IMR-90 (cell line): Measurements from ENCODE around the gene LRRC42. TPM values are rescaled to one million over a fixed set of nuclear protein-coding genes. Genes with fewer than 3 reads are reported as not detected.

ENCODE experiments used
- ATAC-seq: fragments of 200-7000 bp; cut with Tn5 transposase; 2 replicates; pipeline ENCODE4 v1.9.1; 2020; ENCODE audit warnings: low read depth, mild to moderate bottlenecking, moderate library complexity
- BruUV-seq: library from RNA; stranded (reverse); fragments of 400-500 nt; replicated peaks from 2 replicates; lab custom pipeline; 2021; lab: Mats Ljungman, UMichigan
- CTCF ChIA-PET: fragments of 300-600 bp; formaldehyde crosslinking; extraction: SDS; loops from one replicate; lab custom pipeline; 2021; ENCODE audit warnings: antibody characterized with exemption; lab: Yijun Ruan, JAX
- POLR2A ChIA-PET: fragments of 300-600 bp; sonication (Branson Sonifier 250); formaldehyde crosslinking; loops from one replicate; lab custom pipeline; 2022; ENCODE audit warnings: antibody characterized with exemption; ENCODE audit not compliant: unreplicated experiment; lab: Charles Lee
- DNase-seq: peaks from one replicate; pipeline ENCODE4 v3.0.0; 2013
- H2AFZ ChIP-seq: replicated peaks from 2 replicates; pipeline ENCODE3; 2013; ENCODE audit warnings: low read length, mild to moderate bottlenecking; ENCODE audit not compliant: poor library complexity
- H2AK5ac ChIP-seq: 2 replicates; pipeline ENCODE4 v1.6.1; 2013; ENCODE audit warnings: low read depth, low read length, inconsistent platforms
- H2AK9ac ChIP-seq: replicated peaks from 2 replicates; pipeline ENCODE3; 2013; ENCODE audit warnings: mild to moderate bottlenecking, low read depth, low read length, moderate library complexity; ENCODE audit not compliant: poor library complexity
- H2BK120ac ChIP-seq: 2 replicates; pipeline ENCODE4 v1.6.1; 2013; ENCODE audit warnings: low read depth, low read length, inconsistent platforms
- H2BK15ac ChIP-seq: 3 replicates; pipeline ENCODE4 v1.6.1; 2013; ENCODE audit warnings: low read depth, low read length, inconsistent platforms
- H2BK20ac ChIP-seq: 2 replicates; pipeline ENCODE4 v1.6.1; 2013; ENCODE audit warnings: low read depth, mild to moderate bottlenecking, inconsistent platforms, low read length, moderate library complexity
- H2BK5ac ChIP-seq: 2 replicates; pipeline ENCODE4 v1.6.1; 2013; ENCODE audit warnings: mild to moderate bottlenecking, low read depth, low read length, inconsistent platforms; ENCODE audit not compliant: poor library complexity, severe bottlenecking
- H3K14ac ChIP-seq: replicated peaks from 2 replicates; pipeline ENCODE4 v1.6.1; 2013; ENCODE audit warnings: low read depth, low read length, inconsistent platforms
- H3K18ac ChIP-seq: 2 replicates; pipeline ENCODE4 v1.6.1; 2013; ENCODE audit warnings: low read depth, low read length, control low read depth
- H3K23ac ChIP-seq: 2 replicates; pipeline ENCODE4 v1.6.1; 2013; ENCODE audit warnings: low read depth, low read length, inconsistent platforms
- H3K27ac ChIP-seq: 2 replicates; pipeline ENCODE4 v1.5.1; 2013; ENCODE audit warnings: mild to moderate bottlenecking, control low read depth, low read length; ENCODE audit not compliant: insufficient read depth
- H3K27me3 ChIP-seq: 2 replicates; pipeline ENCODE4 v1.6.1; 2013; ENCODE audit warnings: low read length; ENCODE audit not compliant: control insufficient read depth, insufficient read depth
- H3K36me3 ChIP-seq: 2 replicates; pipeline ENCODE4 v1.6.1; 2013; ENCODE audit warnings: low read length, mixed read lengths; ENCODE audit not compliant: control insufficient read depth, insufficient read depth
- H3K4ac ChIP-seq: 2 replicates; pipeline ENCODE4 v1.6.1; 2013; ENCODE audit warnings: low read depth, low read length, inconsistent platforms
- H3K4me1 ChIP-seq: 2 replicates; pipeline ENCODE4 v1.6.1; 2013; ENCODE audit warnings: low read length, mixed read lengths; ENCODE audit not compliant: control insufficient read depth, insufficient read depth
- H3K4me2 ChIP-seq: 2 replicates; pipeline ENCODE4 v1.6.1; 2013; ENCODE audit warnings: low read depth, mild to moderate bottlenecking, control low read depth, low read length, moderate library complexity
- H3K4me3 ChIP-seq: 2 replicates; pipeline ENCODE4 v1.5.1; 2013; ENCODE audit warnings: low read depth, mild to moderate bottlenecking, control low read depth, low read length, moderate library complexity; ENCODE audit not compliant: insufficient read depth
- H3K56ac ChIP-seq: 2 replicates; pipeline ENCODE4 v1.6.1; 2013; ENCODE audit warnings: low read length, inconsistent platforms; ENCODE audit not compliant: insufficient read depth; ENCODE audit errors: extremely low read depth
- H3K79me1 ChIP-seq, 2 experiments: 2 replicates each; pipeline ENCODE4 v1.6.1; 2013; ENCODE audit warnings: low read length in 2 of 2, inconsistent platforms in 1 of 2, low read depth in 1 of 2
- H3K9ac ChIP-seq: 2 replicates; pipeline ENCODE4 v1.6.1; 2013; ENCODE audit warnings: low read depth, low read length, control low read depth
- H3K9me1 ChIP-seq: 2 replicates; pipeline ENCODE4 v1.6.1; 2013; ENCODE audit warnings: low read length, inconsistent platforms; ENCODE audit not compliant: insufficient read depth
- H3K9me3 ChIP-seq: 2 replicates; pipeline ENCODE4 v1.6.1; 2013; ENCODE audit warnings: low read length; ENCODE audit not compliant: control insufficient read depth, insufficient read depth
- H4K20me1 ChIP-seq: 2 replicates; pipeline ENCODE4 v1.6.1; 2013; ENCODE audit warnings: low read length, inconsistent platforms; ENCODE audit not compliant: insufficient read depth
- H4K5ac ChIP-seq: 2 replicates; pipeline ENCODE4 v1.6.1; 2013; ENCODE audit warnings: mild to moderate bottlenecking, low read depth, low read length, control low read depth
- H4K8ac ChIP-seq, 2 experiments: 2 replicates each; pipeline ENCODE4 v1.6.1; 2013; ENCODE audit warnings: low read depth in 2 of 2, low read length in 2 of 2, control low read depth in 1 of 2, inconsistent platforms in 1 of 2
- H4K91ac ChIP-seq: 2 replicates; pipeline ENCODE4 v1.6.1; 2013; ENCODE audit warnings: low read depth, low read length, inconsistent platforms; ENCODE audit not compliant: insufficient read depth
- BHLHE40 ChIP-seq: fragments of 150-350 bp; IDR thresholded peaks from 2 replicates; pipeline ENCODE4 v1.6.1; 2016; ENCODE audit warnings: mild to moderate bottlenecking, low read depth, low read length
- CEBPB ChIP-seq: IDR thresholded peaks from 2 replicates; pipeline ENCODE4 v1.6.1; 2012; ENCODE audit warnings: low read depth, low read length, improper control_type of control experiment
- CHD1 ChIP-seq: IDR thresholded peaks from 2 replicates; pipeline ENCODE4 v1.6.1; 2012; ENCODE audit warnings: low read depth, low read length, improper control_type of control experiment
- CTCF ChIP-seq: conservative IDR thresholded peaks from 2 replicates; pipeline ENCODE4 v1.5.1; 2012; ENCODE audit warnings: mild to moderate bottlenecking, low read depth, low read length, improper control_type of control experiment
- ELK1 ChIP-seq: fragments of 150-350 bp; IDR thresholded peaks from 2 replicates; pipeline ENCODE4 v1.6.1; 2016; ENCODE audit warnings: low read depth, mild to moderate bottlenecking, low read length, moderate library complexity, borderline replicate concordance
- FOS ChIP-seq: fragments of 150-350 bp; IDR thresholded peaks from 2 replicates; pipeline ENCODE4 v1.6.1; 2016; ENCODE audit warnings: low read depth, low read length
- MAFK ChIP-seq: IDR thresholded peaks from 2 replicates; pipeline ENCODE4 v1.6.1; 2012; ENCODE audit warnings: low read depth, low read length, improper control_type of control experiment
- MAZ ChIP-seq: IDR thresholded peaks from 2 replicates; pipeline ENCODE4 v1.6.1; 2012; ENCODE audit warnings: low read depth, mild to moderate bottlenecking, low read length, improper control_type of control experiment, moderate library complexity, borderline replicate concordance
- MXI1 ChIP-seq: IDR thresholded peaks from 2 replicates; pipeline ENCODE4 v1.6.1; 2012; ENCODE audit warnings: low read depth, mild to moderate bottlenecking, low read length, moderate library complexity, borderline replicate concordance
- NFE2L2 ChIP-seq: fragments of 150-350 bp; IDR thresholded peaks from 2 replicates; pipeline ENCODE4 v1.6.1; 2016; ENCODE audit warnings: low read depth, mild to moderate bottlenecking, low read length
- POLR2A ChIP-seq: IDR thresholded peaks from 2 replicates; pipeline ENCODE4 v1.6.1; 2012; ENCODE audit warnings: mild to moderate bottlenecking, low read depth, low read length
- RAD21 ChIP-seq: IDR thresholded peaks from 2 replicates; pipeline ENCODE4 v1.6.1; 2012; ENCODE audit warnings: low read length, improper control_type of control experiment
- RCOR1 ChIP-seq: IDR thresholded peaks from 2 replicates; pipeline ENCODE4 v1.6.1; 2012; ENCODE audit warnings: mild to moderate bottlenecking, low read length, improper control_type of control experiment; ENCODE audit not compliant: insufficient replicate concordance
- RFX5 ChIP-seq: IDR thresholded peaks from 2 replicates; pipeline ENCODE4 v1.8.0; 2012; ENCODE audit warnings: low read depth, mild to moderate bottlenecking, low read length, moderate library complexity
- SMC3 ChIP-seq: fragments of 150-350 bp; IDR thresholded peaks from 2 replicates; pipeline ENCODE4 v1.6.1; 2016; ENCODE audit warnings: low read depth, mild to moderate bottlenecking, antibody characterized with exemption, low read length, moderate library complexity
- USF2 ChIP-seq: fragments of 150-350 bp; IDR thresholded peaks from 2 replicates; pipeline ENCODE4 v1.6.1; 2017; ENCODE audit warnings: mild to moderate bottlenecking, antibody characterized with exemption, low read length, low read depth
- WGBS, 2 experiments: methylation state at CpG; one replicate each; pipeline versions ENCODE4 v1.1.5 to v1.1.7; 2013; ENCODE audit warnings: missing lambda C conversion rate in 2 of 2; ENCODE audit not compliant: insufficient read length in 1 of 2; ENCODE audit errors: extremely low coverage in 2 of 2; 5-methylcytosine and 5-hydroxymethylcytosine counted together
- dilution Hi-C: fragments of 300-500 bp; cut with HindIII; formaldehyde crosslinking; loops from one replicate; pipeline ENCODE4 v1.14.3; 2018; ENCODE audit warnings: low sequenced_read_pairs; ENCODE audit not compliant: unreplicated experiment
- in situ Hi-C: fragments of 300-500 bp; cut with MboI; formaldehyde crosslinking; loops from 3 replicates; pipeline ENCODE4 v1.14.3; 2019; ENCODE audit warnings: low sequenced_read_pairs, inconsistent platforms, mixed read lengths
- intact Hi-C: fragments of 100-400 bp; cut with micrococcal nuclease; formaldehyde crosslinking; loops from 2 replicates; pipeline ENCODE4 v1.10.0; 2022
- polyA plus RNA-seq, 3 experiments: library from polyadenylated mRNA; depleted of rRNA; stranded (reverse); fragments of >200 nt; gene quantifications; 2 replicates each; pipeline ENCODE4 v1.2.3, GENCODE V29; 2012; ENCODE audit warnings: low replicate concordance in 1 of 3
- total RNA-seq: library from RNA; depleted of rRNA; stranded (reverse); fragments of >200 nt; gene quantifications from 2 replicates; pipeline ENCODE4 v1.2.3, GENCODE V29; 2012

The LRRC42 gene
- total and polyA plus RNA-seq, 2 of the 4 experiments (the other 2 are of a cell fraction) = 39.9 to 47.5 TPM

- ChIA-PET CTCF (no interaction called here), POLR2A (no interaction called here)
- in situ Hi-C loops (no loop called here), dilution Hi-C loops (no loop called here), intact Hi-C loops (no loop called here)
- H3K27ac ChIP-seq = no peak overlapping the region
- H3K9me3 ChIP-seq = peaks cover 2% of the 10 kb centered on the region; the same call in 1 of the 2 replicates
- H3K18ac ChIP-seq = no peak overlapping the region
- H4K20me1 ChIP-seq = no peaks in the 10 kb centered on the region
- ATAC-seq = no peak
- H3K79me1 ChIP-seq = no peaks in the 10 kb centered on the region
- H3K14ac ChIP-seq = no peak overlapping the region
- H2AK9ac ChIP-seq = no peak overlapping the region
- H2BK120ac ChIP-seq = no peak overlapping the region
- TF ChIP-seq RAD21 (no peak), CHD1 (no peak), RCOR1 (no peak), FOS (no peak), BHLHE40 (no peak), SMC3 (no peak), RFX5 (no peak), MAFK (no peak), MXI1 (no peak), MAZ (no peak), USF2 (no peak), CTCF (no peak), ELK1 (no peak), NFE2L2 (no peak), POLR2A (no peak), CEBPB (no peak)
- no peak overlapping the region for H3K56ac ChIP-seq
- H3K4ac ChIP-seq = no peak overlapping the region
- no peak overlapping the region for H3K23ac ChIP-seq
- no peaks in the 10 kb centered on the region for H3K36me3 ChIP-seq
- H3K27me3 ChIP-seq = peaks cover 26% of the 10 kb centered on the region
- no peak overlapping the region for H2BK15ac ChIP-seq
- H3K4me1 ChIP-seq = no peaks in the 10 kb centered on the region
- H3K9ac ChIP-seq = no peak overlapping the region
- H2BK20ac ChIP-seq = no peak overlapping the region
- DNase-seq = no peak
- H4K5ac ChIP-seq = no peak overlapping the region
- 25% methylated on average over 2 of the region's 9 CpGs; no CpG with 5 or more reads in 1 of the 2 experiments for WGBS, 2 experiments
- no TSS peak for BruUV-seq
- H3K4me2 ChIP-seq = no peak overlapping the region
- no peak overlapping the region for H3K4me3 ChIP-seq
- no peak overlapping the region for H2AK5ac ChIP-seq
- H2BK5ac ChIP-seq = no peak overlapping the region
- H3K9me1 ChIP-seq = no peaks in the 10 kb centered on the region
- H4K8ac ChIP-seq = no peak overlapping the region
- no peak overlapping the region for H4K91ac ChIP-seq
- H2AFZ ChIP-seq = no peak overlapping the region
Observed at GRCh38 chr1:54002544-54003248, 56.5 kb downstream of the LRRC42 start.
